Natural killer cell (primary cell): Measurements from ENCODE around the gene ISLR. TPM values are rescaled to one million over a fixed set of nuclear protein-coding genes. Genes with fewer than 3 reads are reported as not detected.

Experiments
- ATAC-seq, 3 donors: fragments of 150-1000 bp in 2 of 3; fragments of 200-7000 bp in 1 of 3; cut with Tn5 transposase; 1 replicate in 1 of 3; 2 replicates in 2 of 3; pipeline ENCODE4 v1.10.0; 2021; ENCODE audit warnings: mild to moderate bottlenecking in 2 of 3, moderate library complexity in 2 of 3
- DNase-seq, 2 donors: peaks; one replicate each; pipeline versions ENCODE4 v3.0.0 to v3.0.0-alpha.2; 2013 to 2021; ENCODE audit warnings: mixed read lengths in 1 of 2
- H3K27ac ChIP-seq: one replicate; pipeline ENCODE4 v1.5.1; 2013; ENCODE audit warnings: mild to moderate bottlenecking, low read length
- H3K27me3 ChIP-seq: one replicate; pipeline ENCODE4 v1.6.1; 2013; ENCODE audit warnings: low read length; ENCODE audit not compliant: control insufficient read depth, insufficient read depth
- H3K36me3 ChIP-seq: one replicate; pipeline ENCODE4 v1.6.1; 2013; ENCODE audit warnings: low read length; ENCODE audit not compliant: control insufficient read depth, insufficient read depth
- H3K4me1 ChIP-seq: one replicate; pipeline ENCODE4 v1.6.1; 2013; ENCODE audit warnings: low read length; ENCODE audit not compliant: control insufficient read depth, insufficient read depth
- H3K4me3 ChIP-seq: one replicate; pipeline ENCODE4 v1.5.1; 2013; ENCODE audit warnings: low read length
- H3K9me3 ChIP-seq: one replicate; pipeline ENCODE4 v1.6.1; 2013; ENCODE audit warnings: low read length; ENCODE audit not compliant: control insufficient read depth, insufficient read depth
- H3K27ac Mint-ChIP-seq, 2 donors: one replicate each; pipeline ENCODE4 v1.8.0; 2022; ENCODE audit warnings: mild to moderate bottlenecking in 2 of 2, mixed read lengths in 2 of 2, moderate library complexity in 1 of 2
- H3K27me3 Mint-ChIP-seq, 2 donors: one replicate each; pipeline ENCODE4 v1.8.0; 2022; ENCODE audit warnings: low read depth in 2 of 2, mixed read lengths in 2 of 2
- H3K36me3 Mint-ChIP-seq: one replicate; pipeline ENCODE4 v1.8.0; 2022; ENCODE audit warnings: mixed read lengths
- H3K4me1 Mint-ChIP-seq, 2 donors: one replicate each; pipeline ENCODE4 v1.8.0; 2022; ENCODE audit warnings: mixed read lengths in 2 of 2
- H3K4me3 Mint-ChIP-seq: one replicate; pipeline ENCODE4 v1.8.0; 2022; ENCODE audit warnings: mild to moderate bottlenecking, moderate library complexity, mixed read lengths
- H3K9me3 Mint-ChIP-seq, 2 donors: one replicate each; pipeline ENCODE4 v1.8.0; 2022; ENCODE audit warnings: mixed read lengths in 2 of 2
- CTCF ChIP-seq: fragments of 200-600 bp; IDR thresholded peaks from one replicate; pipeline ENCODE4 v1.8.0; 2022; ENCODE audit warnings: antibody characterized with exemption
- WGBS: methylation state at CpG from one replicate; pipeline ENCODE4 v1.1.7; 2013; ENCODE audit warnings: missing lambda C conversion rate; ENCODE audit not compliant: insufficient coverage; 5-methylcytosine and 5-hydroxymethylcytosine counted together
- intact Hi-C: fragments of 100-400 bp; cut with micrococcal nuclease; formaldehyde crosslinking; loops from one replicate; pipeline ENCODE4 v1.14.2; 2022
- total RNA-seq, 4 donors: library from RNA; stranded (reverse); fragments of 120-200 nt in 1 of 4; gene quantifications; one replicate each; pipeline versions ENCODE4 v1.2.3 to v1.2.4, GENCODE V29; 2013 to 2022

Gene ISLR
- total RNA-seq, 3 donors from 2014 or later (not counting 1 experiment from before 2014, with no cell fraction given): not detected

DNA sequence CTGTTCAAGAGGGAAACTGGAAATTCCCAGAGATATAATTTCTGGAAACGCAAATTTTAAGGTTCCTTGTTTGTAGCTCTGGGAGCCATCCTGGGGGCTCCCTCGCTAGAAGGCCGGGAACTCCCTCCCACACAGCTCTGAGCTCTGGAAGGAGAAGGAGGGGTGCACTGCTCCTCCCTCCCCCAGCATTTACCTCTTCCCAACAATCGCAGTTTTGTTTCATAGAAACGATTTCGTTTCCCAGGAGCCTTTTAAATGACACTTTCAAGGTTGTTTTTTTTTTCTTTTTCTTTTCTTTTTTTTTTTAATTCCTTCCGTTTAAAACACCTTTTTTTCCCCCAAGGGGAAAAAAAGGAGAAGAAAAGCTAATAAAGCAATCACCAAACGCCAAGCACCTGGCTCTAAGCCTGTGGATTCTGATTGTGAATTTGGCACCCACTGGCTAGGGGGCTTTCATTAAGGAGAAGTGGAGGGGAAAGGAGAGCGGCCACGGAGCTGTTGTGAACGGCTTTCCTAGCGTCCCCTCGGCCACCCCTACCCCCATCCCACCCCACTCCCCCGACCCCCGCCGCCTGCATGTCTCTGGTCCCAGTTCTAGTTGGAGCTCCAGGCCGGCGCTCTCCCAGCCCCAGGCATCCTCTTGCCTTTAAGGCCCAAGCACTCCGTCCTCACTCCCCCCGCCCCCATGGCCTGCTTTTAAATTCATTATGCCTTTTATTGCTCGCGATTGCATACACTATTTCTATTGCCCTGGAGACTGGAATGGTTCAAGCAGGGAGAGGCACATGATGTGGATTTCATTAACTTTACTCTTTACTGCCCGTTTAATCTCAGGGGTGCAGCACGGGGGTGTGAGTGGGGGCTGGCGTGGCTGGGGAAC, 49.0 kb downstream of the ISLR start:
- Histone ChIP-seq H3K27ac (no peak overlapping the region), H3K9me3 (no peaks in the 10 kb centered on the region), H3K27me3 (peaks cover 4% of the 10 kb centered on the region), H3K4me1 (no peaks in the 10 kb centered on the region), H3K4me3 (no peak overlapping the region), H3K36me3 (no peaks in the 10 kb centered on the region)
- WGBS: 58% methylated on average over 15 of the region's 25 CpGs
- H3K27ac Mint-ChIP-seq: no peak overlapping the region
- TF ChIP-seq CTCF: no peak
- H3K4me1 Mint-ChIP-seq: no peaks in the 10 kb centered on the region
- no peaks in the 10 kb centered on the region for H3K36me3 Mint-ChIP-seq
- DNase-seq: no peak
- no peaks in the 10 kb centered on the region for H3K9me3 Mint-ChIP-seq
- no peak for ATAC-seq
- intact Hi-C loops: no loop called here
- peaks cover 14 to 24% of the 10 kb centered on the region in 2 donors for H3K27me3 Mint-ChIP-seq
- no peak overlapping the region for H3K4me3 Mint-ChIP-seq

- H3K9me3 ChIP-seq: no peaks in the 10 kb centered on the region
- intact Hi-C loops: no loop called here
- no peak overlapping the region for H3K27ac ChIP-seq
- H3K4me1 Mint-ChIP-seq: no peaks in the 10 kb centered on the region
- no peak overlapping the region for H3K4me3 ChIP-seq
- no peaks in the 10 kb centered on the region for H3K36me3 ChIP-seq
- H3K27ac Mint-ChIP-seq: no peak overlapping the region
- H3K4me1 ChIP-seq: no peaks in the 10 kb centered on the region
- H3K36me3 Mint-ChIP-seq: no peaks in the 10 kb centered on the region
- H3K27me3 Mint-ChIP-seq: peaks cover 14 to 23% of the 10 kb centered on the region in 2 donors
- peaks cover 4% of the 10 kb centered on the region for H3K27me3 ChIP-seq
- DNase-seq: no peak
- 59% methylated on average over 5 of the region's 5 CpGs for WGBS
- no peaks in the 10 kb centered on the region for H3K9me3 Mint-ChIP-seq
- H3K4me3 Mint-ChIP-seq: no peak overlapping the region
- ATAC-seq: no peak
- TF ChIP-seq CTCF: no peak
These were observed 52.4 kb downstream of the ISLR start for GRCh38 chr15:74225928-74226327.

Other genes starting within 250 kb of the ISLR start
- 1 to 10 TPM; 1.1 to 1.4 (median 1.3) TPM for gene LOXL1, start 247.2 kb upstream of the ISLR start, total RNA-seq
- gene STOML1, start 181.4 kb upstream of the ISLR start, total RNA-seq: 1 to 10 TPM; 5.6 to 8.2 (median 7.0) TPM
- 10 to 100 TPM; 65.8 to 68.7 (median 67.6) TPM for gene PML, start 179.0 kb upstream of the ISLR start, total RNA-seq
- gene GOLGA6A, start 91.2 kb upstream of the ISLR start, total RNA-seq: under 1 TPM in 2 of 3 donors, not detected in 1; 0.16 to 0.82 TPM
- gene ISLR2, start 43.1 kb upstream of the ISLR start, total RNA-seq: not detected
- not detected for gene STRA6, start 29.1 kb downstream of the ISLR start, total RNA-seq
- gene CCDC33, start 62.6 kb downstream of the ISLR start, total RNA-seq: not detected
- 1 to 10 TPM in 1 of 3 donors, not detected in 2; 5.1 TPM for gene CYP11A1, start 193.9 kb downstream of the ISLR start, total RNA-seq